ENCODE measurements around the gene ACSS3.
A peak's percentile ranks its signal among the peaks of the same experiment; 100 is the strongest.

DNA sequence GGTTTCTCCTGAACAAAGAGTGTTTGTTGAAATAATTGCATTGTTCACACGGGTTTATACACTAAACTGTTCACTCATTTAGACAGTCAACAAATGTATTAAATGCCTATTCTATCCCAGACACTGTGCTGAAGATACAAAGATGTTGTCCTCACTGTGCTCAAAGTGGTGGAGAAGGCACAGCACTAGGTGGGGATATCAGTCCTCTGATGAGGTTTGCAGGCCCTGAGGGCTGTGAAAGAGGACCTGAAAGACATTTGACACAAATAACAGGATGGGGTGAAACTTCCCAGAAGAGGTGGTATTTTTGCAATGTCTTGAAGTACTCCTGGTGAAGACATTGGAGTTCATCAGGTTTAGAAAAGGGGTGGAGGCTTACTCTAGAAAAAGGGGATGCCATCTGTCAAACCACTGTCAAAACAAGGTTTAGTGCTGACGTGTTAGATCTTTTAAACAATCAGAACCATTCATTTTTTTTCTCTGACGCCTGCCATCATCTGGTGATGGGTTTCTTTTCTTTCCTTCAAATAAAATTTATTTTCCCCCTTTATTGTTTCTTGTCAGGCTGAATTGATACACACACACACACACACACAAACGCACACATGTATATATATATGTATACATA is 69.5 kb downstream of the ACSS3 start:
- TF ChIP-seq, protein P1, sequence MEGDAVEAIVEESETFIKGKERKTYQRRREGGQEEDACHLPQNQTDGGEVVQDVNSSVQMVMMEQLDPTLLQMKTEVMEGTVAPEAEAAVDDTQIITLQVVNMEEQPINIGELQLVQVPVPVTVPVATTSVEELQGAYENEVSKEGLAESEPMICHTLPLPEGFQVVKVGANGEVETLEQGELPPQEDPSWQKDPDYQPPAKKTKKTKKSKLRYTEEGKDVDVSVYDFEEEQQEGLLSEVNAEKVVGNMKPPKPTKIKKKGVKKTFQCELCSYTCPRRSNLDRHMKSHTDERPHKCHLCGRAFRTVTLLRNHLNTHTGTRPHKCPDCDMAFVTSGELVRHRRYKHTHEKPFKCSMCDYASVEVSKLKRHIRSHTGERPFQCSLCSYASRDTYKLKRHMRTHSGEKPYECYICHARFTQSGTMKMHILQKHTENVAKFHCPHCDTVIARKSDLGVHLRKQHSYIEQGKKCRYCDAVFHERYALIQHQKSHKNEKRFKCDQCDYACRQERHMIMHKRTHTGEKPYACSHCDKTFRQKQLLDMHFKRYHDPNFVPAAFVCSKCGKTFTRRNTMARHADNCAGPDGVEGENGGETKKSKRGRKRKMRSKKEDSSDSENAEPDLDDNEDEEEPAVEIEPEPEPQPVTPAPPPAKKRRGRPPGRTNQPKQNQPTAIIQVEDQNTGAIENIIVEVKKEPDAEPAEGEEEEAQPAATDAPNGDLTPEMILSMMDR (IDR thresholded peaks at IDR 0.05; ENCODE audit: low read depth, low read length, missing input control): no peak
- TF ChIP-seq TAF1 (conservative IDR thresholded peaks at IDR 0.05): no peak
- TF ChIP-seq RAD21 (IDR thresholded peaks at IDR 0.05): peak in 1 of 2 donors; percentile 51
- TF ChIP-seq, protein P2, sequence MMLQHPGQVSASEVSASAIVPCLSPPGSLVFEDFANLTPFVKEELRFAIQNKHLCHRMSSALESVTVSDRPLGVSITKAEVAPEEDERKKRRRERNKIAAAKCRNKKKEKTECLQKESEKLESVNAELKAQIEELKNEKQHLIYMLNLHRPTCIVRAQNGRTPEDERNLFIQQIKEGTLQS (IDR thresholded peaks at IDR 0.05): no peak

Data from liver (tissue), 3 donors.